K562 (cell line): ENCODE results near the gene CDC14A. TPM values are rescaled to one million over a fixed set of nuclear protein-coding genes. Genes with fewer than 3 reads are reported as not detected.
A peak's percentile ranks its signal among the peaks of the same experiment; 100 is the strongest.

Source experiments
- ATAC-seq: fragments of 200-7000 bp; cut with Tn5 transposase; 3 replicates; pipeline ENCODE4 v1.9.1; 2020; ENCODE audit warnings: moderate library complexity
- BruUV-seq: library from RNA; stranded (reverse); fragments of 400-500 nt; replicated peaks from 2 replicates; lab custom pipeline; 2021; lab: Mats Ljungman, UMichigan
- CTCF ChIA-PET: fragments of 300-600 bp; formaldehyde crosslinking; extraction: SDS; loops from one replicate; lab custom pipeline; 2021; ENCODE audit warnings: low intra/inter-chr PET ratio; lab: Yijun Ruan, JAX
- POLR2A ChIA-PET: fragments of 300-600, 350-650 bp; sonication (Branson Sonifier 250); formaldehyde crosslinking; extraction: SDS; loops from one replicate; lab custom pipeline; 2021; ENCODE audit warnings: antibody characterized with exemption, inconsistent platforms; lab: Yijun Ruan, JAX
- DNase-seq, 4 experiments: peaks; one replicate each; pipeline versions ENCODE4 v3.0.0 to v3.0.0-alpha.2; 2011 to 2018; ENCODE audit warnings: low spot score in 3 of 4, mixed read lengths in 3 of 4; ENCODE audit errors: extremely low read depth in 1 of 4
- FAIRE-seq: peaks from 2 replicates; lab custom pipeline; 2011; peaks lifted over from hg19 to GRCh38; lab: Jason Lieb, UNC
- H2AFZ ChIP-seq: 2 replicates; pipeline ENCODE4 v1.6.0; 2011; ENCODE audit warnings: low read depth, low read length, control low read depth, inconsistent platforms
- H3K27ac ChIP-seq: fragments of 200-600 bp; 3 replicates; pipeline ENCODE4 v1.8.0; 2011; ENCODE audit warnings: low read depth, mild to moderate bottlenecking, control low read depth, inconsistent platforms, low read length, moderate library complexity, mixed read lengths; ENCODE audit errors: extremely low read depth
- H3K27me3 ChIP-seq, 2 experiments: fragments of 300-600 bp in 1 of 2; 2 replicates in 1 of 2; 3 replicates in 1 of 2; pipeline versions ENCODE4 v1.6.0 to v1.8.0; 2011; ENCODE audit warnings: inconsistent platforms in 2 of 2, low read length in 2 of 2, mild to moderate bottlenecking in 1 of 2, mixed read lengths in 1 of 2, moderate library complexity in 1 of 2; ENCODE audit not compliant: control insufficient read depth in 2 of 2, insufficient read depth in 2 of 2
- H3K36me3 ChIP-seq: fragments of 300-600 bp; 3 replicates; pipeline ENCODE4 v1.8.0; 2011; ENCODE audit warnings: mild to moderate bottlenecking, low read length, inconsistent platforms; ENCODE audit not compliant: control insufficient read depth, insufficient read depth
- H3K4me1 ChIP-seq, 2 experiments: fragments of 200-600 bp in 1 of 2; replicated peaks in 1 of 2; 2 replicates in 1 of 2; 3 replicates in 1 of 2; pipeline versions ENCODE4 v1.5.1 to v1.8.0; 2011; ENCODE audit warnings: inconsistent platforms in 2 of 2, low read length in 2 of 2, mild to moderate bottlenecking in 1 of 2, mixed read lengths in 1 of 2, moderate library complexity in 1 of 2; ENCODE audit not compliant: control insufficient read depth in 2 of 2, insufficient read depth in 2 of 2
- H3K4me2 ChIP-seq: 2 replicates; pipeline ENCODE4 v1.6.1; 2011; ENCODE audit warnings: low read length, control low read depth, inconsistent platforms, mixed read lengths; ENCODE audit not compliant: insufficient read depth
- H3K4me3 ChIP-seq: fragments of 200-600 bp; sonication (generic), shearing (Covaris generic); 2 replicates; pipeline ENCODE4 v1.5.1; 2016; ENCODE audit warnings: control low read depth, inconsistent platforms
- H3K79me2 ChIP-seq: fragments of 200-600 bp; 3 replicates; pipeline ENCODE4 v1.8.0; 2011; ENCODE audit warnings: low read length, inconsistent platforms; ENCODE audit not compliant: control insufficient read depth, insufficient read depth
- H3K9ac ChIP-seq, 2 experiments: 2 replicates each; pipeline versions ENCODE4 v1.6.0 to v1.6.1; 2011; ENCODE audit warnings: low read depth in 2 of 2, low read length in 2 of 2, control low read depth in 1 of 2, inconsistent platforms in 1 of 2, mild to moderate bottlenecking in 1 of 2, mixed read lengths in 1 of 2; ENCODE audit not compliant: insufficient read depth in 1 of 2
- H3K9me1 ChIP-seq: one replicate; pipeline ENCODE4 v1.6.0; 2011; ENCODE audit warnings: inconsistent platforms, mild to moderate bottlenecking, low read length, moderate library complexity; ENCODE audit not compliant: control insufficient read depth, insufficient read depth
- H3K9me3 ChIP-seq: replicated peaks from 2 replicates; pipeline ENCODE4 v1.5.1; 2011; ENCODE audit warnings: low read depth, low read length, inconsistent platforms; ENCODE audit not compliant: control insufficient read depth, insufficient read depth
- H4K20me1 ChIP-seq: replicated peaks from 2 replicates; pipeline ENCODE4 v1.6.1; 2011; ENCODE audit warnings: low read length, inconsistent platforms, mixed read lengths; ENCODE audit not compliant: control insufficient read depth, insufficient read depth
- CEBPB ChIP-seq: fragments of 450-650 bp; IDR thresholded peaks from 2 replicates; pipeline ENCODE4 v1.6.1; 2016; ENCODE audit warnings: missing genetic modification characterization, missing compliant biosample characterization
- CEBPG ChIP-seq, 3 experiments: fragments of 200-800 bp in 1 of 3; sonication (Bioruptor generic) in 1 of 3; sonication (generic) in 1 of 3; formaldehyde crosslinking in 1 of 3; IDR thresholded peaks in 2 of 3; conservative IDR thresholded peaks in 1 of 3; 2 replicates each; pipeline versions ENCODE4 v1.6.1 to v1.8.0; 2016 to 2022; ENCODE audit warnings: missing compliant biosample characterization in 2 of 3, missing genetic modification characterization in 2 of 3, mild to moderate bottlenecking in 1 of 3, missing genetic modification reagents in 1 of 3
- EHMT2 ChIP-seq: fragments of 450-650 bp; IDR thresholded peaks from 2 replicates; pipeline ENCODE4 v1.6.1; 2018; ENCODE audit warnings: antibody characterized with exemption
- KAT2B ChIP-seq: IDR thresholded peaks from one replicate; pipeline ENCODE4 v1.6.1; 2012; ENCODE audit warnings: low read depth, mild to moderate bottlenecking, control low read depth, inconsistent platforms, low read length, moderate library complexity
- SNIP1 ChIP-seq: fragments of 450-650 bp; IDR thresholded peaks from 2 replicates; pipeline ENCODE4 v1.7.1; 2017; ENCODE audit warnings: low read depth, mild to moderate bottlenecking
- ZFPM2 ChIP-seq: fragments of 250-450 bp; sonication (Bioruptor Pico); IDR thresholded peaks from 2 replicates; pipeline ENCODE4 v1.5.1; 2022; ENCODE audit warnings: mild to moderate bottlenecking
- ZNF274 ChIP-seq: IDR thresholded peaks from 2 replicates; pipeline ENCODE4 v1.6.1; 2011; ENCODE audit warnings: low read depth, mild to moderate bottlenecking, low read length, moderate library complexity, borderline replicate concordance
- ZNF668 ChIP-seq: fragments of 250-450 bp; sonication (Bioruptor Pico); IDR thresholded peaks from 2 replicates; pipeline ENCODE4 v1.8.0; 2022; ENCODE audit warnings: mild to moderate bottlenecking, inconsistent platforms
- WGBS: fragments of 100-300 bp; shearing (Covaris generic); methylation state at CpG from one replicate; pipeline ENCODE4 v1.1.6; 2016; ENCODE audit warnings: low coverage, mixed read lengths; ENCODE audit not compliant: insufficient coverage; ENCODE audit errors: missing lambda C conversion rate; 5-methylcytosine and 5-hydroxymethylcytosine counted together
- in situ Hi-C: fragments of 300-500 bp; cut with MboI; formaldehyde crosslinking; loops from 4 replicates; pipeline ENCODE4 v1.15.0; 2018; ENCODE audit warnings: inconsistent platforms, mixed read lengths
- intact Hi-C: fragments of 100-400 bp; cut with micrococcal nuclease; formaldehyde crosslinking; loops from 2 replicates; pipeline ENCODE4 v1.14.2; 2022
- polyA plus RNA-seq, 8 experiments: library from polyadenylated mRNA; depleted of rRNA in 4 of 8; stranded (reverse) in 5 of 8; unstranded in 3 of 8; fragments of >200 nt; fragmentation: Nextera tagmentation in 2 of 8; fragmentation: Illumina TruSeq in 1 of 8; extraction: Ambion mirVana in 2 of 8; extraction: Trizol in 1 of 8; gene quantifications; 2 replicates each; pipeline versions ENCODE4 v1.2.1 to v1.2.3, GENCODE V29; 2011 to 2014; ENCODE audit warnings: inconsistent platforms in 1 of 8, missing spikeins in 1 of 8
- total RNA-seq, 7 experiments: library from RNA; depleted of rRNA in 6 of 7; stranded (reverse); fragments of >200 nt in 6 of 7; fragmentation: Illumina TruSeq in 2 of 7; extraction: Trizol in 2 of 7; gene quantifications; 2 replicates each; pipeline versions ENCODE4 v1.2.1 to v1.2.3, GENCODE V29; 2011 to 2021; ENCODE audit warnings: low replicate concordance in 1 of 7

The CDC14A gene
- total and polyA plus RNA-seq, 9 of the 15 experiments (the other 6 are each of a cell fraction or from before 2014, with no cell fraction given), result 17.0 to 74.3 (median 33.4) TPM

DNA sequence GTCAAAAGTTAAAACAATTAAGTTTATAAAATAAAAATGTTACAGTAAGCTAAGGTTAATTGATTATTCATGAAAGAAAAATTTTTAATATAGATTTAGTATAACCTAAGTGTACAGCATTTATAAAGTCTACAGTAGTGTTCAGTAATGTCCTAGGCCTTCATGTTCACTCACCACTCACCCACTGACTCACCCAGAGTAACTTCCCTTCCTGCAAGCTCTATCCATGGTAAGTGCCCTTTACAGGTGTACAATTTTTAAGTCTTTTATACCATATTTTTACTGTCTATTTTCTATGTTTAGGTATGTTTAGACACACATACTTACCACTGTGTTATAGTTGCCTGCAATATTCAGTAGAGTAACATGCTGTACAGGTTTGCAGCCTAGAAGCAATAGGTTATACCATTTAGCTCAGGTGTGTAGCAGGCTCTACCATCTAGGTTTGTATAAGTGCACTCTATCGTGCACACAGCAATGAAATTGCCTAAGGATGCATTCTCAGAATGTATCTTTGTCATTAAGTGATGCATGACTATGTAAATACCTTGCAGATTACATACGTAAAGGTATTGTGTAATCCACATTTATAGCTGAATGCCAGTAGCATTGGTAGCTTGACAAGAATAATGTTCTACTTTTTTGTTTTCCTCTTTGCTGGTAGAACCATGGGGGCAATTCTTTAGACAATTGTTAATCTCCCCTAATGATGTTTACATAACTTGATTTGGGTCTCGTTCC, 149.9 kb downstream of the CDC14A start:
- intact Hi-C loops, result no loop called here
- TF ChIP-seq ZNF274 (no peak), CEBPB (tag) (peak; percentile 69; the same call in 1 of the 2 replicates), CEBPG (CRISPR knock-in tag; IDR thresholded peaks at IDR 0.05) (no peak), CEBPG (tag; conservative IDR thresholded peaks at IDR 0.05 in 1 of 2, IDR thresholded peaks at IDR 0.05 in 1 of 2) (peak; percentile 29 to 44; a peak in 1 of 4 replicates), SNIP1 (no peak), ZNF668 (CRISPR knock-in tag) (no peak), KAT2B (no peak), EHMT2 (no peak), ZFPM2 (no peak)
- Histone ChIP-seq H3K9me3 (no peaks in the 10 kb centered on the region), H3K4me1 (no peaks in the 10 kb centered on the region), H4K20me1 (no peaks in the 10 kb centered on the region), H3K36me3 (peaks cover 90% of the 10 kb centered on the region), H3K9me1 (no peaks in the 10 kb centered on the region), H2AFZ (no peak overlapping the region), H3K79me2 (no peaks in the 10 kb centered on the region), H3K9ac (no peak overlapping the region), H3K27me3 (no peaks in the 10 kb centered on the region), H3K4me2 (no peak overlapping the region), H3K27ac (no peak overlapping the region), H3K4me3 (no peak overlapping the region)
- 89% methylated on average over 3 of the region's 3 CpGs for WGBS
- CTCF ChIA-PET, result no interaction called here
- BruUV-seq, result no TSS peak
- ATAC-seq (no peak), FAIRE-seq (no peak), DNase-seq (no peak)
- in situ Hi-C loops, result no loop called here
- POLR2A ChIA-PET, result interaction anchor here (0.7 kb wide), 1 partner anchor 758 kb away, joined by 3 read pairs; no protein-coding TSS in a partner anchor
